IMR-90 (cell line): ENCODE data around the gene MCAM.

Experiments used
- BHLHE40 ChIP-seq: fragments of 150-350 bp; IDR thresholded peaks from 2 replicates; pipeline ENCODE4 v1.6.1; 2016; ENCODE audit warnings: mild to moderate bottlenecking, low read depth, low read length
- CEBPB ChIP-seq: IDR thresholded peaks from 2 replicates; pipeline ENCODE4 v1.6.1; 2012; ENCODE audit warnings: low read depth, low read length, improper control_type of control experiment
- MAZ ChIP-seq: IDR thresholded peaks from 2 replicates; pipeline ENCODE4 v1.6.1; 2012; ENCODE audit warnings: low read depth, mild to moderate bottlenecking, low read length, improper control_type of control experiment, moderate library complexity, borderline replicate concordance
- POLR2A ChIP-seq: IDR thresholded peaks from 2 replicates; pipeline ENCODE4 v1.6.1; 2012; ENCODE audit warnings: mild to moderate bottlenecking, low read depth, low read length
- RAD21 ChIP-seq: IDR thresholded peaks from 2 replicates; pipeline ENCODE4 v1.6.1; 2012; ENCODE audit warnings: low read length, improper control_type of control experiment
- RFX5 ChIP-seq: IDR thresholded peaks from 2 replicates; pipeline ENCODE4 v1.8.0; 2012; ENCODE audit warnings: low read depth, mild to moderate bottlenecking, low read length, moderate library complexity
- SMC3 ChIP-seq: fragments of 150-350 bp; IDR thresholded peaks from 2 replicates; pipeline ENCODE4 v1.6.1; 2016; ENCODE audit warnings: low read depth, mild to moderate bottlenecking, antibody characterized with exemption, low read length, moderate library complexity
- TF ChIP-seq, protein P1 (sequence below): conservative IDR thresholded peaks from 2 replicates; pipeline ENCODE4 v1.5.1; 2012; ENCODE audit warnings: mild to moderate bottlenecking, low read depth, low read length, improper control_type of control experiment
- TF ChIP-seq, protein P2 (sequence below): fragments of 150-350 bp; IDR thresholded peaks from 2 replicates; pipeline ENCODE4 v1.6.1; 2017; ENCODE audit warnings: mild to moderate bottlenecking, antibody characterized with exemption, low read length, low read depth

DNA sequence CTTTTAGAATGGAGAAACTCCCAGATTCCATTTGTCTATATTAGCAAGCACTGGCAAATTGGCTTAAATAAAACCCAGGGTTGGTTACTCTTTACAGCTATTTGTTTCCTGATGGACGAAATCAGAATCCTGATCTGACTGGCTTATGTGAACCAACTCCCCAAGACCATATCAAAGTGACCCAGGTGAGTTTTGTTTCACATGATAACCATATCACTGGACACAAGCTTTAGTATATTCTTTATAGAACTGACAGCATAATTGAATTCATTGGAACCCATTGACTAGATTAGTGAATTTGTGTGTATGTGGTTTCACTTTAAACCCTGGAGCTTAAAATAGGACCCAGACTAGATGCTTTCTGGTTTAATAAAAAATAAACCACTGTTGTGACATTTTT, 39.3 kb downstream of the MCAM start:
- no peak for TF ChIP-seq POLR2A
- TF ChIP-seq, protein P1, sequence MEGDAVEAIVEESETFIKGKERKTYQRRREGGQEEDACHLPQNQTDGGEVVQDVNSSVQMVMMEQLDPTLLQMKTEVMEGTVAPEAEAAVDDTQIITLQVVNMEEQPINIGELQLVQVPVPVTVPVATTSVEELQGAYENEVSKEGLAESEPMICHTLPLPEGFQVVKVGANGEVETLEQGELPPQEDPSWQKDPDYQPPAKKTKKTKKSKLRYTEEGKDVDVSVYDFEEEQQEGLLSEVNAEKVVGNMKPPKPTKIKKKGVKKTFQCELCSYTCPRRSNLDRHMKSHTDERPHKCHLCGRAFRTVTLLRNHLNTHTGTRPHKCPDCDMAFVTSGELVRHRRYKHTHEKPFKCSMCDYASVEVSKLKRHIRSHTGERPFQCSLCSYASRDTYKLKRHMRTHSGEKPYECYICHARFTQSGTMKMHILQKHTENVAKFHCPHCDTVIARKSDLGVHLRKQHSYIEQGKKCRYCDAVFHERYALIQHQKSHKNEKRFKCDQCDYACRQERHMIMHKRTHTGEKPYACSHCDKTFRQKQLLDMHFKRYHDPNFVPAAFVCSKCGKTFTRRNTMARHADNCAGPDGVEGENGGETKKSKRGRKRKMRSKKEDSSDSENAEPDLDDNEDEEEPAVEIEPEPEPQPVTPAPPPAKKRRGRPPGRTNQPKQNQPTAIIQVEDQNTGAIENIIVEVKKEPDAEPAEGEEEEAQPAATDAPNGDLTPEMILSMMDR: no peak
- no peak for TF ChIP-seq SMC3
- no peak for TF ChIP-seq BHLHE40
- TF ChIP-seq, protein P2, sequence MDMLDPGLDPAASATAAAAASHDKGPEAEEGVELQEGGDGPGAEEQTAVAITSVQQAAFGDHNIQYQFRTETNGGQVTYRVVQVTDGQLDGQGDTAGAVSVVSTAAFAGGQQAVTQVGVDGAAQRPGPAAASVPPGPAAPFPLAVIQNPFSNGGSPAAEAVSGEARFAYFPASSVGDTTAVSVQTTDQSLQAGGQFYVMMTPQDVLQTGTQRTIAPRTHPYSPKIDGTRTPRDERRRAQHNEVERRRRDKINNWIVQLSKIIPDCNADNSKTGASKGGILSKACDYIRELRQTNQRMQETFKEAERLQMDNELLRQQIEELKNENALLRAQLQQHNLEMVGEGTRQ: no peak
- TF ChIP-seq CEBPB: no peak
- TF ChIP-seq RFX5: no peak
- no peak for TF ChIP-seq MAZ
- TF ChIP-seq RAD21: no peak
